Mammary epithelial cell (primary cell): ENCODE results near the gene ADAMTS2.

ENCODE experiments used
- CTCF ChIP-seq, 2 donors: IDR thresholded peaks in 1 of 2; conservative IDR thresholded peaks in 1 of 2; 2 replicates each; pipeline ENCODE4 v1.5.1; 2011 to 2012; ENCODE audit warnings: inconsistent platforms in 2 of 2, low read length in 2 of 2, mild to moderate bottlenecking in 2 of 2, control low read depth in 1 of 2, low read depth in 1 of 2; ENCODE audit not compliant: insufficient read depth in 1 of 2; ENCODE audit errors: extremely low read depth in 1 of 2
- EZH2 ChIP-seq: IDR thresholded peaks from 2 replicates; pipeline ENCODE4 v1.6.1; 2012; ENCODE audit warnings: low read length, inconsistent platforms, borderline replicate concordance

- TF ChIP-seq CTCF (conservative IDR thresholded peaks at IDR 0.05 in 1 of 2, IDR thresholded peaks at IDR 0.05 in 1 of 2; ENCODE audit: extremely low read depth in 1 of 2, insufficient read depth in 1 of 2, low read depth in 1 of 2, low read length in 2 of 2) (no peak), EZH2 (no peak)
Measured at GRCh38 chr5:179327021-179327735, 18.1 kb downstream of the ADAMTS2 start.
